NCI-H69 (cell line): Measurements from ENCODE around the gene COL27A1.
"Not testable (repeated sequence)": the region's sequence is repeated elsewhere in the genome, so short reads cannot be mapped to it uniquely, and the experiment has no call there.

ENCODE experiments used
- DNase-seq: peaks from one replicate; lab custom pipeline; 2025; lab: John Stamatoyannopoulos, UW

COL27A1 gene

DNA sequence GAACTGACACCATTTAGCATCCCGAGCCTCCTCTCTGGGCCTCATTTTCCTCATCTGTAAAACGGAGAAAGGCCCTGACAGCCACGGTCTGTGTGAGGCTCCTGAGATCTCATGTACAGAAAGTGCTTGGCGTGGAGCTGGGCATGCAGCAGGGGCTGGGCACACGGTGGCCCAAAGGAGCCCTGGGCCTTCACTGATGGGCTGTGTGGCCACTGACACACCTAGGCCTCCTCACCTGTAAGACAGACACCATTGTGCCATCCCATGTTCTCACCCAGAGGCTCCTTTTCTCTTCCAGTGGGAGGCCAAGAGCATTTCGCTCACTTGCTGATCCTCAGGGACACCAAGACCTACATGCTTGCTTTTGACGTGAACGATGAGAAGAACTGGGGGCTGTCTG is 169.2 kb downstream of the COL27A1 start:
- DNase-seq = no peak

DNA sequence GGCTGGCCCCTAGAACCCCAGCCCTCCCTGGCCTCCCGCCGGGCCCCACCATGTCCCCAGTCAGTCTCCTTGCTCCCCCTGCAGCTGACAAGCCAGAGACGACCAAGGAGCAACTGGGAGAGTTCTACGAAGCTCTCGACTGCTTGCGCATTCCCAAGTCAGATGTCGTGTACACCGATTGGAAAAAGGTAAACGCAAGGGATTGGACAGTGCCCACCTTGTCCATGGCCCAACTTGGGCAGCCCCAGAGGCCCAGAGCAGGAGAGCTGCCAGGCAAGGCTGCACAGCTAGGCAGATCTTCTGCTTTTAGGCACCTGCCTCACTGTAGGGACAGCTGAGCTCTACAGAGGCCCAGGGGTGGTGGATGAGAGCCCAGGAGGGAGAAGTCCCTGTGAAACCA is 169.6 kb downstream of the COL27A1 start:
- not testable (repeated sequence) for DNase-seq

DNA sequence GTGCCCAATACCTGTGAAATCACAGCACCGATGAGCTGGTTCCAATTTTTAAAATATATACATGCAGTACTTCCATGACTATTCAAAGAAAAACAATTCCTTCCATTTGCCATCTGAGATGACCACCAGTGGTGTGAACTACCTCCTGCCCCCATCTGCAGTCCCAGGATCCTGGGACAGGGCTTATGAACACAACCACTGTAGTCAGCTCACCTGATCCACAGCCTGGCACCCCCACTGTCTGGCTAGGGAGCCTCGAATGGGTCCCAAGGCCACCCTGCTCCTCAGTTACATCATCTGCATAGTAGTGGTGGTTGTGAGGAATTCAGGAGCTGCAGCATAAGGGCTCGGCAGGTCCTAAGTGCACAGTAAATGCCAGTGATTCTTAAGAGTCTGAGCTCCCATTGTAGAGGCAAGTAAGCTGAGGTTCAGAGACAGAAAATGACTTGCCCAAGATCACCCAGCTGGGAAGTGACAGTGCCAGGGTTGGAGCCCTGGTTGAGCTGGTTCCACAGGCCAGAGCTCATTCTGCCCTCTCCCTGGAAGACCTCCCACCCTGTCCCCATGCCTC is 170.4 kb downstream of the COL27A1 start:
- DNase-seq = not testable (repeated sequence)

DNA sequence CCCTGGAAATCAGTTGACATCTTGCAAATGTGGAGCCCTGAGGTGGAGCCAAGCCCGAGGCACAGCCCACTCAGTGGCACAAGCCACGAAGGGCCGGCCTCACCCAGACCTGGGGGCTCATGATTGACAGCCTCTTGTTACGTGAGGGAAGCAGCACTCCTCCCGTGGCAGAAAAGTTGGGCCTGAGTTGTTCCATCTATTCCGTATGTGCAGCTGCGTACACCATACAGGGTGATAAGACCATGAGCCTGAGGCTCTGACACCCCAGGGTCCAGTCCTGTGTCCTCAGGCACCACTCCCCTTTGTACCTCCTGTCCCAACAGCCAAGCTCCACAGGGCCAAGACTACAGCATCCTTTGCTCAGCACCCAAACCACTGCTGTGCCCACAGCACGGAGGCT is 172.4 kb downstream of the COL27A1 start:
- no peak for DNase-seq

DNA sequence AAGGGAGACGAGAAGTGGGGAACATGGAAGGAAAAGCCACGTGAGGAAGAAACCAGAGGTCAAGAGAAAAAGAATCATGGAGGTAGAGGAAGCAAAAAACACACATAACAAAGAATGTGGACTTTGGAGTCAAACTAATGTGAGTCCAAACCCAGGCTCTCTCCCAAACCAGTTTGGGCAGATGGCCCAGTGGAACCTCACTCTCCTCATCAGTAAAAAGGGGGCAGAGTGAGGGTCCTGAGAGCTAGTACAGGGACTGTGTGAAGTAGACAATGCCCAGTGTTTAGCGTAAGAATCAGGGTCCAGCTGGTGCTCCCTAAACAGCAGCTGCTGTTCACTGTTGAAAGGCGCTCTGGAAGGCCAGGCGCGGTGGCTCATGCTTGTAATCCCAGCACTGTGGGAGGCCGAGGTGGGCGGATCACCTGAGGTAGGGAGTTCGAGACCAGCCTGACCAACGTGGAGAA is 173.1 kb downstream of the COL27A1 start:
- not testable (repeated sequence) for DNase-seq

DNA sequence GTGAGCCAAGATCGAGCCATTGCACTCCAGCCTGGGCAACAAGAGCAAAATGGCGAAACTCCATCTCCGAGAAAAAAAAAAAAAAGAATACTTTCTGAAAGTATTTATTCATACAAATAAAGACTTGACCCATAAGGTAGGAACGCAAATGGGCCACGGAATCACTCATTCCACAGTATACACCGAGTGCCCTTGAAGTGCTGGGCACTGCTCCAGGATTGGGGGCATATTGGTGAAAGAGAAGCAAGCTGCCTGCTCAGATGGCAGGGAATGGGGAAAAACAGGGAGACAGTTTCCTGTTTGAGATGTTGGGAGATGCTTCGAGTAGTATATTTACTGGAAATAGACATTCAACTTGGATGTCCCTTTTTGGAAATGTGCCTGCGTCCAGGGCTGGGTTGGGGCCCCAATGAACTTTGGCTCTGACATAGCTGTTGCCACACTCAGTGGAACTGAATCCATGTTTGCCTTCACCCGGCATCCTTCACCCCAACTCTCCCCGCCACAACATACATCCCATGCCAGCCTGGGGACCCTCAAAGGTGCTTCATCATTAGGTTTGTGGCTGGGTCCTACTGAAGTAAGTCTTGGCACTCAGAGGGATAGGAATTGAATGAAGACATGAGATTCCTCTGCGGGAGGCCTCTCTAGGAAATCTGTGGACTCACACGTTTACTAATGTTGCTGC is 173.7 kb downstream of the COL27A1 start:
- DNase-seq = not testable (repeated sequence)

DNA sequence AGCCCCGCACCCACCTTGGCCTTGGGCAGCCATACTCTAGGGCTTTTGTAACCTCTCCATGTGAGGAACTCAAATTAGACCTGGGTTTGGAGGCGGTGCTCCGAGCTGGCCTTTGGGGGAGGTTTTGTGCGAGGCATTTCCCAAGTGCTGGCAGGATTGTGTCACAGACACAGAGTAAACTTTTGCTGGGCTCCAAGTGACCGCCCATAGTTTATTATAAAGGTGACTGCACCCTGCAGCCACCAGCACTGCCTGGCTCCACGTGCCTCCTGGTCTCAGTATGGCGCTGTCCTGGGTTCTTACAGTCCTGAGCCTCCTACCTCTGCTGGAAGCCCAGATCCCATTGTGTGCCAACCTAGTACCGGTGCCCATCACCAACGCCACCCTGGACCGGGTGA is 174.3 kb downstream of the COL27A1 start, which contains the start of gene ORM2:
Gene ORM2 (plus strand): TSS at position 245 of the 398 bp plus-strand sequence. CDS start 36 bp downstream, at position 281.
- not testable (repeated sequence) for DNase-seq

DNA sequence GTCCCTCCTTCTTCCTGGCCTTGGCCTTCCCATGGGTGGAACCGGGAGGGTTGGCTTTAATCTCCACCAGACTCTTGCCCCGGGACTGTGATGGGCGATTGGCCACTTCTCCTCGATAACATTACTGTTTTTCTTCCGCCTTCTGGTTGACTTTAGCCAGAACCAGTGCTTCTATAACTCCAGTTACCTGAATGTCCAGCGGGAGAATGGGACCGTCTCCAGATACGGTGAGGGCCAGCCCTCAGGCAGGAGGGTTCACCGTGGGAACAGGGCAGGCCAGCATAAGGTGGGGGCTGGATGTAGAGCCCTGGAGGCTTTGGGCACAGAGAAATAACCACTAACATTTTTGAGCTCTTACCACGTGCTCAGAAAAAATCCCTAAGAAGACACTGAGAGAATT is 175.3 kb downstream of the COL27A1 start:
- no peak for DNase-seq

DNA sequence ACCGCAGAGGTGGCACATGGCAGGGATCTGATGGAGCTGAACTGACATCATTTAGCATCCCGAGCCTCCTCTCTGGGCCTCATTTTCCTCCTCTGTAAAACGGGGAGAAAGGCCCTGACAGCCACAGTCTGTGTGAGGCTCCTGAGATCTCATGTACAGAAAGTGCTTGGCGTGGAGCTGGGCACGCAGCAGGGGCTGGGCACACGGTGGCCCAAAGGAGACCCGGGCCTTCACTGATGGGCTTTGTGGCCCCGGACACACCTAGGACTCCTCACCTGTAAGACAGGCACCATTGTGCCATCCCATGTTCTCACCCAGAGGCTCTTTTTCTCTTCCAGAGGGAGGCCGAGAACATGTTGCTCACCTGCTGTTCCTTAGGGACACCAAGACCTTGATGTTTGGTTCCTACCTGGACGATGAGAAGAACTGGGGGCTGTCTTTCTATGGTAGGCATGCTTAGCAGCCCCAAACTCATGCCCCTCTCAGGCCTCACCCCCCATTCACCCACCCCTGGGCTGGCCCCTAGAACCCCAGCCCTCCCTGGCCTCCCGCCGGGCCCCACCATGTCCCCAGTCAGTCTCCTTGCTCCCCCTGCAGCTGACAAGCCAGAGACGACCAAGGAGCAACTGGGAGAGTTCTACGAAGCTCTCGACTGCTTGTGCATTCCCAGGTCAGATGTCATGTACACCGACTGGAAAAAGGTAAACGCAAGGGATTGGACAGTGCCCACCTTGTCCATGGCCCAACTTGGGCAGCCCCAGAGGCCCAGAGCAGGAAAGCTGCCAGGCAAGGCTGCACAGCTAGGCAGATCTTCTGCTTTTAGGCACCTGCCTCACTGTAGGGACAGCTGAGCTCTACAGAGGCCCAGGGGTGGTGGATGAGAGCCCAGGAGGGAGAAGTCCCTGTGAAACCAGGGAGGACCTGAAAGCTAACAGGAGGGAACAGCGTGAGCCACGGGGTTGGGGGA is 176.2 kb downstream of the COL27A1 start:
- not testable (repeated sequence) for DNase-seq

DNA sequence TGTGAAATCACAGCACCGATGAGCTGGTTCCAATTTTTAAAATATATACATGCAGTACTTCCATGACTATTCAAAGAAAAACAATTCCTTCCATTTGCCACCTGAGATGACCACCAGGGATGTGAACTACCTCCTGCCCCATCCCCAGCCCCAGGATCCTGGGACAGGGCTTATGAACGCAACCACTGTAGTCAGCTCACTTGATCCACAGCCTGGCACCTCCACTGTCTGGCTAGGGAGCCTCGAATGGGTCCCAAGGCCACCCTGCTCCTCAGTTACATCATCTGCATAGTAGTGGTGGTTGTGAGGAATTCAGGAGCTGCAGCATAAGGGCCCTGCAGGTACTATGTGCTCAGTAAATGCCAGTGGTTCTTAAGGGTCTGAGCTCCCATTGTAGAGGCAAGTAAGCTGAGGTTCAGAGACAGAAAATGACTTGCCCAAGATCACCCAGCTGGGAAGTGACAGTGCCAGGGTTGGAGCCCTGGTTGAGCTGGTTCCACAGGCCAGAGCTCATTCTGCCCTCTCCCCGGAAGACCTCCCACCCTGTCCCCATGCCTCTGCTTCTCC is 177.2 kb downstream of the COL27A1 start:
- DNase-seq = not testable (repeated sequence)

DNA sequence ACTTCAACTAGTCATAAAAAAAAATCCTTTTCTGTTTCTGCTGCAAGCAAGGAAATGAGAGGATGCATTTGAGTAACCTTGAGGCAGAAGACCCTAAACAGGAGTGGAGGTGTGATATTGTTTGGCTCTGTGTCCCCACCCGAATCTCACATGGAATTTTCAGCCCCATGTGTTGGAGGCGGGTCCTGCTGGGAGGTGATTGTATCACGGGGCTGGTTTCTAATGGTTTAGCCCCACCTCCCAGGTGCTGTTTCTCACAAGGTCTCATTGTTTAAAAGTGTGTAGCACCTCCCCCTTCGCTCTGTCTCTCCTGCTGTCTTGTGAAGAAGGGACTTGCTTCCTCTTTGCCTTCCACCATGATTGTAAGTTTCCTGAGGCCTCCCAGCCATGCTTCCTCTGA is 178.4 kb downstream of the COL27A1 start:
- DNase-seq = not testable (repeated sequence)

DNA sequence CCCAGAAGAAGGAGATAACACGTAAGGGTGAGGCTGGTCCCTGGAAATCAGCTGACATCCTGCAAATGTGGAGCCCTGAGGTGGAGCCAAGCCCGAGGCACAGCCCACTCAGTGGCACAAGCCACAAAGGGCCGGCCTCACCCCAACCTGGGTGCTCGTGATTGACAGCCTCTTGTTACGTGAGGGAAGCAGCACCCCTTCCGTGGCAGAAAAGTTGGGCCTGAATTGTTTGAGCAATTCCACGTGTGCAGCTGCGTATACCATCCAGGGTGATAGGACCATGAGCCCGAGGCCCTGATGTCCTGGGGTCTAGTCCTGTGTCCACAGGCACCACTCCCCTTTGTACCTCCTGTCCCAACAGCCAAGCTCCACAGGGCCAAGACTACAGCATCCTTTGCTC is 179.2 kb downstream of the COL27A1 start:
- DNase-seq = no peak

DNA sequence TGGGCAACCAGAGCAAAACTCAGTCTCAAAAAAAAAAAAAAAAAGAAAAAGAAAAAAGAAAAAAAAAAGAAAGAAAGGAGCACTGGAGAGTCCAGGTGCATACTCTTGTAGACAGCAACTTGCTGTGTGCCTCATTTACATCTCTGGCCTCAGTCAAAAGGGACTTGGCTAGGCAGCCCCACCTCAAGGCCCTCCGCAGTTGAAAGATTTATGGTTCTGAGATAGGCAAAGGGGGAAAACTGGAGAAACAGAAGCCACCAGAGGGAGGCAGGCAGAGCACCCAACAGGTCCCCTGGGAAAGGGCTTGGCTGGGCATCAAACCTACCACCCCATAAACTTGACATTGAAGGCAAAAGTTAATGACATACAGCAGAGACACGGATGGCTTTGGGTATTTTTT is 180.4 kb downstream of the COL27A1 start:
- peak; percentile 13 for DNase-seq

DNA sequence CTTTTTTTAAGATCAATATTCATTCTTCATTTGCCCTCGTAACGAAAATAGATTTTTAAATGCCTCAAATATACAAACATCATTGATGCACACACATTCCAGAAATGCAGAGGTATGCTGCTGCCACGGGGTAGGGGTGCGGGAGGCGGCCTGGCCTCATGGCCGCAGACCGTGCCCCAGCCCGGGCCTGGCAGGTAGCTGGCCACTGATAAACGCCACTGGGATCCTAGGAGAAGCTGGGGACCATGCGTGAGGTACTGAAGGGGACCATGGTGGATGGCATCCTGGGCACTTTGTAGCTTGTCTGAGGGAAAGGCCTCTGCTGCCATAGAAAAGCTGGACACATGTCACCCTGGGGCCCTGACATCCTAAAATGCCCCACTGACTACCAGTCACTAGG is 180.8 kb downstream of the COL27A1 start:
- no peak for DNase-seq

DNA sequence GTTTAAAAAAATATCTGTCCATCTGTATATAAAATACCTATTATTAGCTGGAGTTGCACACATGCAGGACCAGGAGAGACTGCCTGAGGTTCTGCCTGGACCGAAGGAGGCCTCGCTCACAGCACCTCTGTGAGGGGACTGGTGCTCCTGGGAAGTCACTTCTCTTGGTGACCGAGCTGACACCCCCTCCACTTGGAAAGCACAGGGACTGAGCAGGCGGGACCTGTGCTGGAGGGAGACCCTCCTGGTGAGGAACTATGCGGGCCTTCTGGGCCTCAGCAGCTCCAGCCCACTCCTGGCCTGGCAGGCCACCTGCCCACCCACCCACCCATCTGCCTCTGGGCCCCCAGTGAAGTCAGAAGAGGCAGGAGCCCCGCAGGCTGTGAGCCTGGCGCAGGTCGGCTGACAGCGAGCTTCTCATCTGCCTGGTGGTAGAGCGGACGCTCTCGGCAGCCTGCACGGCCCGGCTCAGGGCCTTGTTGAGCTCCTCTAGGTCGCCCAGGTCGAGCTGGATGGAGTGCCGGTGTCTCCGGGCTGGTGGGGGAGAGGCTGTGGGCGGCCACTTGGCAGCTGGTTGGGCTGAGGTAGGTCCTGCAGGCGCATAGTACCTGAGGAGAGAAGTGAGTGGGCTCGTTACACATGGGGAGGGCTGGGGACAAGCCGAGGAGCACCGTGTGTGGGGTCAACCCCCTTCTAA is 181.5 kb downstream of the COL27A1 start:
- no peak for DNase-seq

DNA sequence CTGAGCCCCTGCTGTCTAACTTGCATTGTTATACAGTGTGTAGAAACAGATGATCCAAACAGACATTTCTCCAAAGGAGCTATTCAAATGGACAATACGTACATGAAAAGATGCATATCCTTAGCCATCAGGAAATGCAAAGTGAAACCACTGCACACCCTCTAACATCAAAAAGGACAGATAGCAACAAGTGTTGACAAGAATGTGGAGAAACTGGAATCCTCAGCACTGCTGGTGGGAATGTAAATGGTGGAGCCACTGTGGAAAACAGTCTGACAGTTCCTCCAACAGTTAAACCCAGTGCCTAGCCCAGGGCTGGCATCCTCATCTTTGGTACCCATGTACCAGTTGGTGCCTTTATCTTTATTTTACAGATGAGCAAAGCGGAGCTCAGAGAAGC is 182.8 kb downstream of the COL27A1 start:
- DNase-seq = no peak

DNA sequence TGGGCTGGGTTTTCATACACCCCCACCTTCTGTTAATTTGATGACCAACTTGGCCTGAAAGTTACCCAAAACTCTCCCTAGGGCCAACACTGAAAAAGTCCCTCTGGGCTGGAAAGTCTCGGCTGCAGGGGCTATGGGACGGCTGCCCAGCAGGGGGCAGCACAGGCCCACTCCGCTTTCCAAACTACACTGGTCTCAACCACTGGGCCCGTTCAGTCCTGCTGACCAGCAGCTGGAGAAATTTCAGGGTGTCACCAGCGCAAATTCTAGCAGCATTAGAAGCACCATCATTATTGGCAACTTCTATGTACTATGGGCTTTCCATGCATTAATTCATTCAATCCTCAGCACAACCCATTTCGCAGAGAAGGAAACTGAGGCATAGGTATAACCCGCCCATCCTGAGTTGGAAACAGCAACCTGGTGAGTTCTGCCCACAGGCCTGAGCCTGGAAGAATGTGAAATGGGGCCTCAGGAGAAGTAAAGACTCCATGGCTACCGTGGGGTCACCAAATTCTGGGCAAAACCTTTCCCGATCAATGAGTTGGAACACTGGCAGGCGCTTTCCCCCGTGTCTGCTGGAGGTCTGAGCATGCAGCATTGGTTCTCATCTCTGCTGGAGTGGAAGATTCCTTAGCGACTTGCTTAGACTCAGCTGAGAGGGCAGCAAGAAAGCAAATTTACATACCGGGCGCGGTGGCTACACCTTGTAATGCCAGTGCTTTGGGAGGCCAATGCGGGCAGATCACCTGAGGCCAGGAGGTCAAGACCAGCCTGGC is 184.0 kb downstream of the COL27A1 start:
- DNase-seq = peak; percentile 47

DNA sequence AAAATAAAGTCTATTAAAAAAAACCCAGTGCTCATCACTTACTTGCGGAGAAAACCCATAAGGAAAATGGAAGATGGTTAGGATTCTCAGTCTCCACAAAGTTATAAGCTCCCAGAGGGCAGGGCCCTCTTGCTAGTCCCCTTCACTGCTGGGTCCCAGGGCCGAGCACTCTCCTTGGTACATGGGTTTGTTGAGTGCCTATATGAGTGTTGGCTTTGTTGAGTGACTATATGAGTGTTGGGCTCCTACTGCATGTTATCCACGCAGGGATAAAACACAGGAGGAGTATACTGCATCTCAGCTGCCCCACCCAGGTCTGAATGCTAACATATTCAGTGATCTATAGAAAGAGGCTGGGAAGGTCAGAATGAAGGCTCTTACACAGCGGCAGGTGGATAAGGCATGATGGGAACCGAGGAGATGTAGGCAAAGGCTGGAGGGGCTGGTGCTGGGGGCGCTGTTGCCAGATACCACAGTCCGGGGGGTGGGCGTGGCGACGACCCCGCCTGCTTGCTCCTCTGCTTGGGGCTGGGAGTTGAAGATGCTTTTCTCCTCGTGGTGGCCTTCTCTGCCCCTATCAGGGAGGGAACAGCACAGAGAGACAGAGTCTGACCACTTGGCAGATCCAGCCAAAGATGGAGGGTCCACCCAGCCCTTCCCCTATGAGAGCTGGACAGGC is 186.0 kb downstream of the COL27A1 start:
- DNase-seq = no peak

DNA sequence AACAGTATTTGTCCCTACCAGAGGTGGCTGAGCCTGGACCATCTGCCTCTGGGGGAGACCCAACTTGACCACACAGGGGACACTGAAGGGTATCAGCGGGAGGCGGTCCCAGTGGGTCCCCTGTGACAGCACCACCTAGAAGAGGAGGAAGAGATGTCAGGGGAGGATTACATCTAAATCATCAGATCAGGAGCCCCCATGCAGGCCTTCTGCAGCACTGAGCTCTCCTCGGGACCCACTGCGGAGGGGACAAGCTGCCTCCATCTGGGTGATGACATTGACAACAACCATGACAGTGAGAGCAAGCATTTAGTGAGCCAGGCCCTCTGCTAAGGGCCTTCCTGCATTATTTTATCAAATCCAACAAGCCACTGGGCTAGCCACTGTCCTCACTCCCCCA is 186.7 kb downstream of the COL27A1 start:
- DNase-seq = no peak

DNA sequence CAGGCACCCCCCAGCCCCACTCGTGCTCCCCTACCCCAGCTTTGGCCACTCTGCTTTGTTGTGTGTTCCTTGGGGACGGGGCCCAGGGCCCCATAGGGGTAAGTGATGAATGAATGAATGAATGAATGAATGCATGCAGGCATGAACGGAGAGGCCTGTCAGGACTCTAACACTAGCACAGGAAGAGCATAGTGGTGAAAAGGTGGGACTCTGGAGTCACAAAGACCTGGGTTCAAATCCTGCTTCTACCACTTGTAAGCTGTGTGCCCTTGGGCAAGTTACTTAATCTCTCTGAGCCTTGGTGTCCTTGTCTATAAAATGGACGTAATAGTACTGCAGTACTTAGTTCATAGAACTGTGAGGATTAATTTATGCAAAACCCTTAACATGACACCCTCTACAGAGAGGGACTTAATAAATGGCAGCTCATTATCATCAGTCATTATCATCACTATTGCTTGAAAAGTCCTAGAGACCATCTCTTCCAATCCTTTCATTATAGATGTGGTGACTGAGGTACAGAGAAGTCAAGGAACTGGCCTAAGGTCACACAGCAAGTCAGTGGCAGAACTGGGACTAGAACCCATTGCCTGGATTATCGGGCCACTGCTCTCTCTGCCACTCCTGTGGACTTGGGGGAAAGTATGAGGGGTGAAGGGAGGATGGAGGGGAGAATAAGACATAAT is 187.6 kb downstream of the COL27A1 start:
- no peak for DNase-seq
